Measurements from ENCODE around the gene ATP6V1B1.

ATP6V1B1 gene

GRCh38 chr2:70902067-70902442, 33.6 kb upstream of the ATP6V1B1 start:
- DNase-seq, result no peak

GRCh38 chr2:70902579-70902978, 33.1 kb upstream of the ATP6V1B1 start:
- DNase-seq, result no peak

- DNase-seq, result no peak
These were observed 32.5 kb upstream of the ATP6V1B1 start for GRCh38 chr2:70903171-70903570.

GRCh38 chr2:70903641-70904340, 31.9 kb upstream of the ATP6V1B1 start:
- no peak for DNase-seq

- DNase-seq, result no peak
These were observed 31.1 kb upstream of the ATP6V1B1 start for GRCh38 chr2:70904371-70905216.

- DNase-seq, result no peak
These were observed 30.0 kb upstream of the ATP6V1B1 start for GRCh38 chr2:70905443-70906421.

- peak; percentile 44 for DNase-seq
These were observed 29.2 kb upstream of the ATP6V1B1 start for GRCh38 chr2:70906439-70907005.

- peak; percentile 94 for DNase-seq
These were observed 28.3 kb upstream of the ATP6V1B1 start for GRCh38 chr2:70907130-70908057.

GRCh38 chr2:70916291-70916690, 19.4 kb upstream of the ATP6V1B1 start:
- DNase-seq, result peak; percentile 17

GRCh38 chr2:70918016-70918415, 17.7 kb upstream of the ATP6V1B1 start:
- DNase-seq, result no peak

- DNase-seq, result peak; percentile 72
These were observed 15.9 kb upstream of the ATP6V1B1 start for GRCh38 chr2:70919672-70920366.

- DNase-seq, result no peak
These were observed 15.4 kb upstream of the ATP6V1B1 start for GRCh38 chr2:70920367-70920715.

- DNase-seq, result no peak
These were observed 14.7 kb upstream of the ATP6V1B1 start for GRCh38 chr2:70921031-70921430.

- peak; percentile 42 for DNase-seq
These were observed 13.9 kb upstream of the ATP6V1B1 start for GRCh38 chr2:70921839-70922234.

GRCh38 chr2:70922235-70923234, 13.2 kb upstream of the ATP6V1B1 start:
- no peak for DNase-seq

- peak; percentile 16 for DNase-seq
These were observed 12.2 kb upstream of the ATP6V1B1 start for GRCh38 chr2:70923378-70924015.

- no peak for DNase-seq
These were observed 9.7 kb upstream of the ATP6V1B1 start for GRCh38 chr2:70926042-70926441.

- no peak for DNase-seq
These were observed 8.6 kb upstream of the ATP6V1B1 start for GRCh38 chr2:70927138-70927537.

GRCh38 chr2:70927641-70928040, 8.1 kb upstream of the ATP6V1B1 start:
- no peak for DNase-seq
